Astrocyte (in vitro differentiated cells and primary cell): ENCODE measurements around the gene ZP1. TPM values are rescaled to one million over a fixed set of nuclear protein-coding genes. Genes with fewer than 3 reads are reported as not detected.
A peak's percentile ranks its signal among the peaks of the same experiment; 100 is the strongest.

Experiments used
- DNase-seq: peaks from one replicate; pipeline ENCODE4 v3.0.0-alpha.2; 2010; ENCODE audit warnings: low read depth
- FAIRE-seq: peaks from 2 replicates; lab custom pipeline; 2011; peaks lifted over from hg19 to GRCh38; lab: Jason Lieb, UNC
- H2AFZ ChIP-seq: 2 replicates; pipeline ENCODE4 v1.6.0; 2012; ENCODE audit warnings: low read depth, low read length, inconsistent platforms
- H3K27ac ChIP-seq: 2 replicates; pipeline ENCODE4 v1.5.1; 2011; ENCODE audit warnings: low read depth, low read length, inconsistent platforms
- H3K27me3 ChIP-seq: 2 replicates; pipeline ENCODE4 v1.6.0; 2011; ENCODE audit warnings: low read length, inconsistent platforms; ENCODE audit not compliant: insufficient read depth
- H3K36me3 ChIP-seq: 2 replicates; pipeline ENCODE4 v1.5.1; 2011; ENCODE audit warnings: low read length, inconsistent platforms; ENCODE audit not compliant: insufficient read depth
- H3K4me1 ChIP-seq: 2 replicates; pipeline ENCODE4 v1.5.1; 2011; ENCODE audit warnings: low read length, inconsistent platforms; ENCODE audit not compliant: insufficient read depth
- H3K4me2 ChIP-seq: 2 replicates; pipeline ENCODE4 v1.6.0; 2012; ENCODE audit warnings: low read length, inconsistent platforms
- H3K4me3 ChIP-seq: 2 replicates; pipeline ENCODE4 v1.5.1; 2011; ENCODE audit warnings: low read depth, mild to moderate bottlenecking, low read length, inconsistent platforms; ENCODE audit not compliant: insufficient read depth
- H3K79me2 ChIP-seq: 2 replicates; pipeline ENCODE4 v1.6.0; 2012; ENCODE audit warnings: mild to moderate bottlenecking, low read length, inconsistent platforms; ENCODE audit not compliant: insufficient read depth
- H3K9ac ChIP-seq: 2 replicates; pipeline ENCODE4 v1.6.0; 2012; ENCODE audit warnings: mild to moderate bottlenecking, low read length, inconsistent platforms
- H3K9me3 ChIP-seq: 2 replicates; pipeline ENCODE4 v1.5.1; 2012; ENCODE audit warnings: low read depth, mild to moderate bottlenecking, low read length, inconsistent platforms; ENCODE audit not compliant: insufficient read depth
- H4K20me1 ChIP-seq: 2 replicates; pipeline ENCODE4 v1.6.0; 2012; ENCODE audit warnings: low read length, inconsistent platforms; ENCODE audit not compliant: insufficient read depth
- H3K27ac Mint-ChIP-seq: one replicate; pipeline ENCODE4 v1.8.0; 2021; ENCODE audit warnings: mild to moderate bottlenecking, mixed read lengths; ENCODE audit not compliant: unreplicated experiment
- H3K27me3 Mint-ChIP-seq: one replicate; pipeline ENCODE4 v1.8.0; 2021; ENCODE audit warnings: low read depth, mixed read lengths; ENCODE audit not compliant: unreplicated experiment
- H3K36me3 Mint-ChIP-seq: one replicate; pipeline ENCODE4 v1.8.0; 2021; ENCODE audit warnings: low read depth, mixed read lengths; ENCODE audit not compliant: unreplicated experiment
- H3K4me1 Mint-ChIP-seq: one replicate; pipeline ENCODE4 v1.8.0; 2021; ENCODE audit warnings: low read depth, mixed read lengths; ENCODE audit not compliant: unreplicated experiment
- H3K4me3 Mint-ChIP-seq: one replicate; pipeline ENCODE4 v1.8.0; 2021; ENCODE audit warnings: mild to moderate bottlenecking, moderate library complexity, mixed read lengths; ENCODE audit not compliant: unreplicated experiment
- H3K9me3 Mint-ChIP-seq: one replicate; pipeline ENCODE4 v1.8.0; 2021; ENCODE audit warnings: mild to moderate bottlenecking, mixed read lengths; ENCODE audit not compliant: unreplicated experiment
- CTCF ChIP-seq: IDR thresholded peaks from 2 replicates; pipeline ENCODE4 v1.5.1; 2011; ENCODE audit warnings: low read depth, mild to moderate bottlenecking, inconsistent platforms, low read length, moderate library complexity; ENCODE audit not compliant: insufficient read depth
- EZH2 ChIP-seq: IDR thresholded peaks from 2 replicates; pipeline ENCODE4 v1.6.1; 2012; ENCODE audit warnings: mild to moderate bottlenecking, low read length, inconsistent platforms; ENCODE audit not compliant: insufficient read depth
- total RNA-seq: library from RNA; stranded (reverse); gene quantifications from 2 replicates; pipeline ENCODE4 v1.2.1, GENCODE V29; 2021

ZP1 gene
- total RNA-seq, 1 donor from 2014 or later = not detected

GRCh38 chr11:60905551-60906113, 38.3 kb downstream of the ZP1 start:
- peaks cover 13% of the 10 kb centered on the region for H3K36me3 ChIP-seq
- peaks cover 1% of the 10 kb centered on the region for H3K27me3 ChIP-seq
- H3K9ac ChIP-seq = peak overlapping the region; percentile 94
- H3K79me2 ChIP-seq = peaks cover 38% of the 10 kb centered on the region
- peaks cover 8% of the 10 kb centered on the region for H3K4me1 ChIP-seq
- H3K36me3 Mint-ChIP-seq = peaks cover 1% of the 10 kb centered on the region
- peak overlapping the region; percentile 74 for H2AFZ ChIP-seq
- peaks cover 7% of the 10 kb centered on the region for H3K9me3 Mint-ChIP-seq
- peak overlapping the region; percentile 84 for H3K27ac Mint-ChIP-seq
- H3K4me3 Mint-ChIP-seq = peak overlapping the region; percentile 92
- H3K4me1 Mint-ChIP-seq = peaks cover 12% of the 10 kb centered on the region
- peak overlapping the region; percentile 95 for H3K4me2 ChIP-seq
- peaks cover 52% of the 10 kb centered on the region for H4K20me1 ChIP-seq
- peak overlapping the region; percentile 86 for H3K27ac ChIP-seq
- H3K4me3 ChIP-seq = peak overlapping the region; percentile 86
- DNase-seq = peak; percentile 69
- peaks cover 28% of the 10 kb centered on the region for H3K27me3 Mint-ChIP-seq
- no peak for FAIRE-seq
- TF ChIP-seq CTCF (no peak), EZH2 (no peak)
- H3K9me3 ChIP-seq = no peaks in the 10 kb centered on the region

GRCh38 chr11:60906132-60906972, 39.0 kb downstream of the ZP1 start, which contains the start of gene PRPF19:
TSS of gene PRPF19 (minus strand) at chr11:60906585. CDS start at chr11:60906382, 203 bp downstream.
- H3K27me3 Mint-ChIP-seq = peaks cover 32% of the 10 kb centered on the region
- Histone ChIP-seq H3K9me3 (no peaks in the 10 kb centered on the region), H3K4me2 (peak within 1 kb of the TSS; percentile 95), H3K9ac (peak within 1 kb of the TSS; percentile 94), H3K4me1 (peaks cover 8% of the 10 kb centered on the region), H3K4me3 (peak within 1 kb of the TSS; percentile 86), H3K27ac (peak within 1 kb of the TSS; percentile 86), H3K27me3 (peaks cover 2% of the 10 kb centered on the region), H3K79me2 (peaks cover 38% of the 10 kb centered on the region), H2AFZ (peak within 1 kb of the TSS; percentile 75), H4K20me1 (peaks cover 45% of the 10 kb centered on the region), H3K36me3 (peaks cover 13% of the 10 kb centered on the region)
- peaks cover 7% of the 10 kb centered on the region for H3K9me3 Mint-ChIP-seq
- DNase-seq (peak; percentile 85), FAIRE-seq (no peak)
- H3K4me1 Mint-ChIP-seq = peaks cover 12% of the 10 kb centered on the region
- H3K4me3 Mint-ChIP-seq = peak within 1 kb of the TSS; percentile 92
- no peaks in the 10 kb centered on the region for H3K36me3 Mint-ChIP-seq
- peak within 1 kb of the TSS; percentile 84 for H3K27ac Mint-ChIP-seq
- TF ChIP-seq CTCF (no peak), EZH2 (no peak)
